Measurements from ENCODE around the gene UQCRC2.

DNA sequence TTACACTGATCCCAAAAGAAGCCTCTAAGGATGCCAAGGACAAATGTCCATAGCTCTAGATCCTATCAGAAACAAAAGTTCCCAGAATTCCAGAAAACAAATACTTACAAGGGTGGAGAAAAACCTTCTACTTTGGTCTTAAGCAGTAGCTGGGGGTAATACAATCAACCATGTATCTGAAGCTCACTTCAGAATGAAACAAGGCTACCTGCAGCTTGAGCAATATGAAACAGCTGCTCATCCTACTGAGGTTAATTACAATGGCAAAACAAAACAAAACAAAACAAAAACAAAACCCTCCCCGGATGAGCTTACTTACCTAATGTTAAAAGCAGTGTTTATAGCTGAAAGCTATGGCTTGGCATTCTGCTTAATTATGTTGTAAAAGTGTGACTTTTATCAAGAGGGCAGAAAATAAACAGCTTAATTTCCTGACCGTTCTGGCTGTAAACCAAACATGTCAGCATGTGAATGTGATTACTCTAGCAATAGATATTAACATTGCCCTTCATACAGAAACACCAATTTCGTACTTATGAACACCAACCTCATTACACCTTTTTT lies 37.3 kb downstream of the UQCRC2 start:
- TF ChIP-seq, protein P1, sequence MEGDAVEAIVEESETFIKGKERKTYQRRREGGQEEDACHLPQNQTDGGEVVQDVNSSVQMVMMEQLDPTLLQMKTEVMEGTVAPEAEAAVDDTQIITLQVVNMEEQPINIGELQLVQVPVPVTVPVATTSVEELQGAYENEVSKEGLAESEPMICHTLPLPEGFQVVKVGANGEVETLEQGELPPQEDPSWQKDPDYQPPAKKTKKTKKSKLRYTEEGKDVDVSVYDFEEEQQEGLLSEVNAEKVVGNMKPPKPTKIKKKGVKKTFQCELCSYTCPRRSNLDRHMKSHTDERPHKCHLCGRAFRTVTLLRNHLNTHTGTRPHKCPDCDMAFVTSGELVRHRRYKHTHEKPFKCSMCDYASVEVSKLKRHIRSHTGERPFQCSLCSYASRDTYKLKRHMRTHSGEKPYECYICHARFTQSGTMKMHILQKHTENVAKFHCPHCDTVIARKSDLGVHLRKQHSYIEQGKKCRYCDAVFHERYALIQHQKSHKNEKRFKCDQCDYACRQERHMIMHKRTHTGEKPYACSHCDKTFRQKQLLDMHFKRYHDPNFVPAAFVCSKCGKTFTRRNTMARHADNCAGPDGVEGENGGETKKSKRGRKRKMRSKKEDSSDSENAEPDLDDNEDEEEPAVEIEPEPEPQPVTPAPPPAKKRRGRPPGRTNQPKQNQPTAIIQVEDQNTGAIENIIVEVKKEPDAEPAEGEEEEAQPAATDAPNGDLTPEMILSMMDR (IDR thresholded peaks at IDR 0.05; ENCODE audit: poor library complexity): no peak
- TF ChIP-seq EZH2 (IDR thresholded peaks at IDR 0.05; ENCODE audit: borderline replicate concordance): no peak

All from hepatocyte (in vitro differentiated cells).